HG02973 (cell line): ENCODE results near the gene PIAS4.

ENCODE experiments used
- ATAC-seq: cut with Tn5 transposase; IDR thresholded peaks from one replicate; pipeline ENCODE4 v1.9.1; 2021; ENCODE audit warnings: moderate library complexity; ENCODE audit not compliant: unreplicated experiment

Gene PIAS4

DNA sequence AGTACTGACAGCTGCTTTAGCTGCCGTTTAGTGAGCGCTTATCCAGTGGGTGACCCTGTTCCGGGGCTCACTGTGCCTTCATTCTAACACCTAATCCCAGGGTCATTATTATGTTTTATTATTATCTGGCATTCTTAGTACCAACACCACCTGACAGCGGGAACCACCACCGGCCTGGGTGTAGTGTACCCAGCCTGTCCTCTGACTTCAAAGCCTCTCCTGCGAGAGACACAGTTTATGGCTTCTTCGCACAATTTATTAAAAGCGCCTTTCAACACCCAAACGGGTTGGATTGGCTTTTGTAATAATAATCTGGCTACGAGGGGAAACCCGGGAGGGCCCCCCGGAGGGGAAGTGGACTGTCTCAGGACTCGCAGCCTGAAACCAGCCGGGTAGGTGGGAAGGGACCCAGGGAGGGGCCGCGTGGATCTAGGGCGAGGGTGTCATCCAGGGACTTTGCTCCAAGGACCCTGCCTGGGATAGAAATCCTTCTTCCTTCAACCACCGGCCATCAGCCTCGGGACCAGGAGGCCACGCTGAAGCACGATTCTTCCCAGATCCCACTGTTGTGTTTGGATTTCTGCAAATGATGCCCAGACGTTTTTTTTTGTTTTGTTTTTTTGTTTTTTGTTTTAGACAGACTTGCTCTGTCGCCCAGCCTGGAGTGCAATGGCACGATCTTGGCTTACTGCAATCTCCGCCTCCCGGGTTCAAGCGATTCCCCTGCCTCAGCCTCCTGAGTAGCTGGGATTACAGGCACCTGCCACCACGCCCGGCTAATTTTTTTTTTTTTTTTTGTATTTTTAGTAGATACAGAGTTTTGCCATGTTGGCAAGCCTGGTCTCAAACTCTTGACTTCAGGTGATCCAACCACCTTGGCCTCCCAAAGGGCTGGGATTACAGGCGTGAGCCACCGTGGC is 60.8 kb downstream of the PIAS4 start:
- no peak for ATAC-seq

DNA sequence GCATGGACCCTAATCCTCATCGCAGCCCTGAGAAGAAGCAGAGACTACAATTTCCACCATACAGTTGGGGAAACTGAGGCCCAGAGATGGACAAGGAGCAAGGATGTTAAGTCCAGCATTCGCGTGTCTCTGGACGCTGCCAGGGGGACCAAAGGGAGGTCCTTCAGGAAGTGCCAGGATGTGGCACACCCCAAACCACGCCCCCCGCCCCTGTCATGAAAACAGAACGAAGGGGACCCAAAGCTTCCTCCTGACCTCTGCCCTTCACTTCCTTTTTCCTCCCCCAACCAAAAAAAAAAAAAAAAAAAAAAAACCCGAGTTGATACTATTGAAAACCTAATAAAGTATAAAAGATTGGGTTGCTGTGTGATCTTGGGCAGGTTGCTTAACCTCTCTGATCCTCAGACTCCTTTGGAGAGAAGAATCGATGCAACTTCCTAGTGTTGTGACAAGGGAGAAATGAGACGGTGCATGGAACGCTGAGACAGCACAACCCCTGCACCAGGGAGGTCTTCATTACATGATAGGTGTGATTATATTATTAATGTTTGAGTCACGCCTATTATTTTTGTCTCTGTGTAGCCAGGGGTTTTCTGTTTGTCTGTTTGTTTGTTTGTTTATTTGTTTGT is 61.9 kb downstream of the PIAS4 start:
- no peak for ATAC-seq

DNA sequence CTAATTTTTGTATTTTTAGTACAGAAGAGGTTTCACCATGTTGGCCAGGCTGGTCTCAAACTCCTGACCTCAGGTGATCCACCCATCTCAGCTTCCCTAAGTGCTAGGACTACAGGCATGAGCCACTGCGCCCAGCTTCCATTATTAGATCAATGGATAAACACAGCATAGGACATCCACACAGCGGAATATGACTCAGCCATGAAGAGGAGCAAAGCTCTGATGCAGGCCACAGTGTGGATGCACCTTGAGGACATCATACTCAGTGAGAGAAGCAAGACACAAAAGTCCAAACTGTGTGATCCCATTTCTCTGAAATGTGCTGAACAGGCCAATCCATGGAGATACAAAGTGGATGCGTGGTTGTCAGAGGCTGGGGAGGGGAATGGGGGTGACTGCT is 64.1 kb downstream of the PIAS4 start:
- no peak for ATAC-seq

DNA sequence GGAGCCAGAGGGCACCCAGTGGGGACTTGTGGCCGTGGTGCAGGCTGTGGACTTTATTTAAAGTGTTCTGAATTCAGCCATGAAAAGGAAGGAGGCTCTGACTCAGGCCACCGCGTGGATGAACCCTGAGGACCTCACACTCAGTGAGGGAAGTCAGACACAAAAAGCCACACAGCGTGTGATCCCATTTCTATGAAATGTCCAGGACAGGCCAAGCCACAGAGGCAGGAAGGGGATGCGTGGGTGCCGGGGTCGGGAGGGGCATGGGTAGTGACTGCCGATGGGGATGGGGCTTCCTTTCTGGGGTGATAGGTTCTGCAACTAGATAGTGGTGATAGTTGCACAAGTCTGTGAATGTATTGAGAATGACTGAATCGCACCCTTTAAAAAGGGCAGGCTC is 67.8 kb downstream of the PIAS4 start:
- ATAC-seq = no peak

DNA sequence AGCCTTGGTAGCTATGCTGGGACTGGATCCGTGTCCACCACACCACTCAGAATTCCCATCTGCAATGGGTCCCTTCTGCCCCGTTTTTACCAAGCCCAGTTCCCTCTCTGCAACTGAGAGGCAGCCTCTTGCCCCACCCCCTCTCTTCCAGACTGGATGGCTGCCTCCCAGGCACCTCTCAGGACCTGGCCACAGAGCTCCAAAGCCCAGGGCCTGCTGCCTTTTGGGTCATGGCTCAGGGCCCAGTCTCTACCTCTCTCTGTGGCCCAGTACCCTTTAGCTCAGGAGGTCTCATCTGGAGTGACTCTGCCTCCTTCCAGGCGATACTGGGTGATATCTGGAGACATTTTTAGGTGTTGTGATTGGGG is 69.5 kb downstream of the PIAS4 start:
- no peak for ATAC-seq

DNA sequence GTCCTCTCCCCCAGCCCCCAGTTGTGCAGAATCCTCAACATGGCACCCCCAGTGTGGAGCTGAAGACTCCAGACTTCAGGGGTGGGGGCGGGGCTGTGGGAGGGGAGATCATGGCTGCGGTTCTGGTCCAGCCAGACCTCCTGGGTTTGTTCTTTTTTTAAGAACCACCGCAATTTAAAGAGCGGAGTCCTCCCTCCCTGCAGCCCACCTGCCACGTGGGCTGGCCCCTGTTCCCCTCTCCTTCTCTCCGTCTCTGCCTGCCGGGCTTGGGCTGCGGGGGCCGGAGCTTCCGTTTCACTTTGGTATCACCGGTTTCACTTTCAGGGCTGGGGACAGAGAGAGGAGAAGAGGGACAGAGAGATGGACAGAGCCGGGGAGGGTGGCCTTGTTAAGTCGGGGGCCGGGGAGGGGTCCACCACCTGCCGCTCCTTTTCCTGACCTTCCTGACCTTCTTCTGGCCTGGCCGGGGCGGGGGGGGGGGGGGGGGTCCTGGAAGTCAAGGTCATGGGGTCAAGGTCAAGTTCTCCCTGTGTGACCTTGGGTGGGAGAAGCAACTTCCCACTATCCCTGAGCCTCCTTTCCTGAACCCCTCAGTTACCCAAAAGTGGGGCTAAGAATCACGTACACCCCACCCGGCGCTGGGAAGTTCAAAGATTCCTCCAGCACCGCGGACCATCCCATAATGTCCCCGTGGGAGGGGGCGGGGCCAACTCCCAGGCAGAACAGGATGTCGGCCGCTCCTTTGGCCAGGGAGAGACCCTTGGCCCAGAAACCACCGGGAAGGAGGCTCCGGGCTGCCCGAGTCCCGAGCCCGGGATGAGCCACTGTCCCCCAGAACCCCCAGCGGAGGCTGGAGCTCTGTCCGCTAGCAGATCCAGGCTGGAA is 70.5 kb downstream of the PIAS4 start:
- peak; percentile 56 for ATAC-seq

DNA sequence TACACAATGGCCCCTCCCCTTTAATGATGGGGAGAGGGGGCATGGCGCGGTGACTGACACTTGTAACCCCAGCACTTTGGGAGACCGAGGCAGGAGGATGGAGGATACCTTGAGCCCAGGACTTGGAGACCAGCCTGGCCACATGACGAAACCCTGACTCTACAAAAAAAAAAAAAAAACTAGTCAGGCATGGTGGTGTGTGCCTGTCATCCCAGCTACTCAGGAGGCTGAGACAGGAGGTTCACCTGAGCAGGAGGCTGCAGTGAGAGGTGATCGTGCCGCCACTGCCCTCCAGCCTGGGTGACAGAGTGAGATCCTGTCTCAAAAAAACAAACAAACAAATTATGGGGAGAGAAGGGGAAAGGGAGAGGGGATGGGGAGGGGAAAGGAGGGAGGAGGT is 72.9 kb downstream of the PIAS4 start:
- ATAC-seq = no peak

DNA sequence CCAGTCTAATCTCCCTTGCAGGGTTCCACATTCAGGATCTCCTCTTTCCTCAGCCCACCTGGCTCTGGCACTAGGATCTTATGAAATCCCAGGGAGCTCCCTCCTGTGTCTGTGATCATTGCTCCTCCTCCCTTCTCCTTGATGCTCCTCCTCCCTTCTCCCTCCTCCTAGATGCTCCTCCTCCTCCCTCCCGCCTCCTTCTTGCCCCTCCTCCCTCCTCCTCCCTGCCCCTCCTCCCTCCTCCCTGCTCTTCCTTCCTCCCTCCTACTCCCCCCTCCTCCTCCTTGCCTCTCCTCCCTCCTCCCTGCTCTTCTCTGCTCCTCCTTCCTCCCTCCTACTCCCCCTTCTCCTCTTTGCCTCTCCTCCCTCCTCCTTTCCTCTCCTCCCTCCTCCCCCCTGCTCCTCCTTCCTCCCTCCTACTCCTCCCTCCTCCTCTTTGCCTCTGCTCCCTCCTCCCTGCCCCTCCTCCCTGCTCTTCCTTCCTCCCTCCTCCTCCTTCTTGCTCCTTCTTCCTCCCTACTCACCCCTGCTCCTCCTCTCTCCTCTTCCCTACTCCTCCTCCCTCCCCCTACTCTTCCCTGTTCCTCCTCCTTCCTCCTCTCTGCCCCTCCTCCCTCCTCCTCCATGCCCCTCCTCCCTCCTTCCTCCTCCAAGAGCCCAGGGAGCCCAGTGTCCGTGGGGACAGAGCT is 74.0 kb downstream of the PIAS4 start:
- no peak for ATAC-seq

DNA sequence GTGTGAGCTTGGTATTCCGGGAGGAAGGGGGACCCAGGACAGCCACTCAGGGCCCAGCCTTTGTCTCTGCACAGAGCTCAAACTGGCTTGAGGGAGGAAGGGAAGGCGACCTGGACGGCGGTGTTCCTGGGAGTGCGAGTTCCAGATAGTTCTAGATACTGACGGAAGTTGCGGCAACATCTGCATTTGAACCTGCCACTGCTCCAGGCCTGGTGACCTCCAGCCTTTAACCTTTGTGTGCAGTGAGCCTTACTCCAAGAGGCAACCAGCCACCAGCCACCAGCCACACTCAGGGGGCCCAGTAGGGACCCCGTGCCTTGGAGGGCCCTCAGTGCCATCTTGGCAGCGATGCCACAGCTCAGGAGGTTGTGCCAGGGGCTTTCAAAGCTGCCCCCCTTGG is 74.6 kb downstream of the PIAS4 start:
- ATAC-seq = no peak

DNA sequence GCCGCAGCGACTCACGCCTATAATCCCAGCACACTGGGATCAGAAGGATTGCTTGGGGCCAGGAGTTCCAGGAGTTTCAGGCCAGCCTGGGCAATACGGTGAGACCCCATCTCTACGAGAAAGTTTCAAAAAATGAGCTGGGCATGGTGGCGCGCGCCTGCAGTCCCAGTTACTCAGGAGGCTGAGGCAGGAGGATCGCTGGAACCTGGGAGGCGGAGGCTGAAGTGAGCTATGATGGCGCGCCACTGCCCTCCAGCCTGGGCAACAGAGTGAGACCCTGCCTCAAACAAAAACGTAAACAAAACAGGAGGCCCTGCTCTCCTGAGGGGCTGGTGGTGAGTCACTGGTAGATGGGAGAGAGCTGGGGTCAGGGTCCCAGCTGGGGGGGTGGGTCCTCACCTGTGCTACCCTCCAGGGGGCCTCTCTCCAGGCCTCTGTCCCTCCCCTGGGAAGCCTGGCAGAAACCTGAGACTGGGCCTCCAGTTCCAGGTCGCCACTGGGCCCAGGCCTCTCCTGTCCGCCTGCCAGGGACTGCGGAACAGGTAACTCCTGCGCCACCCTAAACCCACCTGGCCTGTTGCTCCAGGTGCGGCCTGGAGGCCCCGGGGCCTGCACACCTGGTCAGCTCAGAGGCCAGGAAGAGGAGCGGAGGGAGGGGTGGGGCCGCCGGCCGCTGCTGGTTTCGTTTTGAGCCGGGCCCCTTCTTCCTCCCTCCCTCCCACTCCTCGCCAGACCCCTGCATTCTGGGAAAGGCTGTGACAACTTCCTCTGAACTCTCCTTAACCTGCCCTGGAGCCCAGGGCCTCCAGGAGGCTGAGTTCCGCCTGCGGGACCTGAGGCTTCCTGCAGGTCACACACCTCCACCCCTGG is 76.4 kb downstream of the PIAS4 start:
- ATAC-seq = no peak

DNA sequence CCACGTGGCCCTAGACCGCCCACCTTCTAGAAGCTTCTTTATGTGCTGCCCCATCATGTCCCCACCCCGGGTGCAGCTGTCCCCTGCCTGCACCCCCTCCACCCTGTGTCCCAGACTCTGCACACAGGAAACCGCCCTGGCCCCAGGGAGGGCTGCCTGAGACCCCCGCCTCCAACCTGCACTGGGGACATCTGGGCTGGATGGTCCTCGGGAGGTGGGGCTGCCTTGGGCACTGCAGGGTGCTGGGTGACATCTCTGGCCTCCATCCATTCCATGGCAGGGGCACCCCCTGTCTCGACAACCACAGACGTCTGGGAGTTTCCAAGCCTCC is 77.0 kb downstream of the PIAS4 start:
- no peak for ATAC-seq

DNA sequence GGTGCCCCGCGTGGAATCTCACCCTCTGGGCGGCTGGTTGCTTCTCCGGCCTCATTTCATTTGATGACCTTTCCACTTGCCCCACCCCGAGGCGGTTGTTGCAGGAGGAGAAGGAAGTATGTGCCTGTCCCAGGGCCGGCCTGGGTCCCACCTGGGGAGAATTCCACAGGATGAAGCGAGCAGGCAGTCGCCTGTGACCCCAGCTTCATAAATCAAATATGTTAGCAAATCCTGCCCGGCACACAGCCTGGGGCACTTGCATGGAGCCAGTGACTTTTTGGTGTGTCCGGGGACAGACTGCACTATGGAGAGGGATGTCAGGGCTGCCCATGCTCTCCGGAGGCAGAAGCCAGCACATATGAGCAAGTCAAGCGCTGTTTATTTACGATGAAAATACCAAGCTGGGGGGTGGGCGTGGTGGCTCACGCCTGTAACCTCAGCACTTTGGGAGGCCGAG is 78.9 kb downstream of the PIAS4 start:
- ATAC-seq = no peak

DNA sequence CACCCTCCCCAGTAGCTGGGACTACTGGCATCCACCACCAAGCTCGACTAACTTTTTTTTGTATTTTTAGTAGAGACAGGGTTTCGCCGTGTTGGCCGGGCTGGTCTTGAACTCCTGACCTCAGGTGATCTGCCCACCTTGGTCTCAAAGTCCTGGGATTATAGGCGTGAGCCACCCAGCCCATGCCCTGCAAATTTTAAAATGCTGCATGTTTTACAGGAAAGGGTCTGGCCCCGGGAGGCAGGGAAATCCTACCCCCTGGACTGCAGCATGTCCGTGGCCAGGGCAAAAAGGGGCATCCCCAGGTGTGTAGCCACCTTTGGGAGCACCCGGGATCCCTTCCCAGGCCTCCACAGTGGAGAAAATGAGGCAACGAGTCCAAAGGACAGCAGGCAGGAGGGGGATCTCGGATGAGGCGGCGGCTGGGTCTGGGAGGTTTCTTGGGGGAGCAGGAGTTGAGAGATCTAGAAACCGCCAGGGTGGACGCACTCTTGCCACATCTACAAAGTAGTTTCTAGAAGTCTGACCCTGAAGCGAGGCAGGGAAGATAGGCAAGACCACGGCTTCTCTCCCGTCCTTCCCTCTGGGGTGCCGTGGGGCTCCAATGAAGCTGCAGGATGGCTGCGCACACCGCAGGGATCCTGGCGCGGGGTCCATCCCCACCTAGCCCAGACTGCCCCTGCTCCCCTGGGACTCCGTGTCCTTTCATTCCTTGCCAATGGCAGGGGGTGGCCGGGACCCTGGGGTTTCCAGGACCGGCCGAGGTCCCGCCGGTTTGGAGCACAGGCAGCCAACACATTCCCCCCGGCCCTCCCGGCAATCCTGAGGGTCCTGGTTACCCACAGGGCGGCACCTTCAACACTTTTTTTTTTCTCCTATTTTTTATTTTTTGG is 80.5 kb downstream of the PIAS4 start:
- no peak for ATAC-seq

DNA sequence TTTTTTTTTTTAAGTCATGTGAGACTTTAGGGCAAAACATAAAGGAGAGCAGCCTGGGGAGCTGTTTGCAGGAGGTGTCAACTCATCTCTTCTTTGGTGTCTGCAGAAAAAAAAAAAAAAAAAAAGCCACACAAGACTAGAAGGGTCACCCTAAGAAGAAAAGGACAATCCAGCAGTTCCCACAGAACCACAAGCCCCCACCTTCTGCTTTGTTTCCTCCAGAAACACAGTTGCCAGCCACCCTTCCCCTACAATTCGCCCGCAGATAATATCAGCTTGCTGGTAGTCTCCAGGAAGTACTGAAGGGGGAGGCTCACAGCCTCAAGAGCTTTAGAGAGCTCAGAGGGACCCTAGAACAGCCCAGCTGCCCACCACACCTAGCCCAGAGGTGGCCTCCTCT is 81.4 kb downstream of the PIAS4 start:
- no peak for ATAC-seq
